Hepatocyte (in vitro differentiated cells): ENCODE measurements around the gene TTC34. TPM values are rescaled to one million over a fixed set of nuclear protein-coding genes. Genes with fewer than 3 reads are reported as not detected.

Experiments used
- DNase-seq: peaks from one replicate; pipeline ENCODE4 v3.0.0-alpha.2; 2016; ENCODE audit warnings: low spot score
- H2AFZ ChIP-seq: fragments of 200-600 bp; sonication (generic); 2 replicates; pipeline ENCODE4 v1.6.0; 2016; ENCODE audit warnings: antibody characterized with exemption, mild to moderate bottlenecking
- H3K27ac ChIP-seq: fragments of 200-600 bp; sonication (generic); 2 replicates; pipeline ENCODE4 v1.5.1; 2016; ENCODE audit warnings: mild to moderate bottlenecking
- H3K27me3 ChIP-seq: fragments of 200-600 bp; sonication (generic); 2 replicates; pipeline ENCODE4 v1.6.1; 2016
- H3K36me3 ChIP-seq: fragments of 200-600 bp; sonication (generic); replicated peaks from 2 replicates; pipeline ENCODE4 v1.5.1; 2016; ENCODE audit warnings: low read depth; ENCODE audit not compliant: insufficient read depth
- H3K4me1 ChIP-seq: fragments of 200-600 bp; sonication (generic); 2 replicates; pipeline ENCODE4 v1.5.1; 2016; ENCODE audit warnings: mild to moderate bottlenecking, moderate library complexity; ENCODE audit not compliant: insufficient read depth
- H3K4me2 ChIP-seq: fragments of 200-600 bp; sonication (generic); 2 replicates; pipeline ENCODE4 v1.6.0; 2016
- H3K4me3 ChIP-seq: fragments of 200-600 bp; sonication (generic); 2 replicates; pipeline ENCODE4 v1.5.1; 2016; ENCODE audit warnings: mild to moderate bottlenecking
- H3K79me2 ChIP-seq: fragments of 200-600 bp; sonication (generic); 2 replicates; pipeline ENCODE4 v1.6.0; 2017; ENCODE audit warnings: mild to moderate bottlenecking
- H3K9me2 ChIP-seq: fragments of 200-600 bp; sonication (generic); replicated peaks from 2 replicates; pipeline ENCODE4 v1.6.0; 2017; ENCODE audit warnings: mild to moderate bottlenecking; ENCODE audit not compliant: insufficient read depth
- H3K9me3 ChIP-seq: fragments of 200-600 bp; sonication (generic); 2 replicates; pipeline ENCODE4 v1.5.1; 2016; ENCODE audit warnings: low read depth, mild to moderate bottlenecking
- H4K20me1 ChIP-seq: fragments of 200-600 bp; sonication (generic); 2 replicates; pipeline ENCODE4 v1.6.0; 2016; ENCODE audit warnings: mild to moderate bottlenecking; ENCODE audit not compliant: insufficient read depth, poor library complexity, severe bottlenecking
- EZH2 ChIP-seq: fragments of 200-600 bp; sonication (generic); IDR thresholded peaks from 2 replicates; pipeline ENCODE4 v1.6.1; 2016; ENCODE audit warnings: antibody characterized with exemption, mild to moderate bottlenecking, borderline replicate concordance
- EZH2phosphoT487 ChIP-seq: fragments of 200-600 bp; sonication (generic); IDR thresholded peaks from one replicate; pipeline ENCODE4 v1.6.1; 2018; ENCODE audit warnings: antibody characterized with exemption, mild to moderate bottlenecking, low read depth, moderate library complexity; ENCODE audit not compliant: unreplicated experiment, severe bottlenecking
- WGBS: methylation state at CpG from one replicate; pipeline ENCODE4 v1.1.6; 2016; ENCODE audit warnings: low lambda C conversion rate; ENCODE audit errors: missing lambda C conversion rate; 5-methylcytosine and 5-hydroxymethylcytosine counted together
- polyA plus RNA-seq: library from polyadenylated mRNA; unstranded; fragments of >200 nt; fragmentation: Nextera tagmentation; extraction: Ambion mirVana; gene quantifications from 2 replicates; pipeline ENCODE4 v1.2.1, GENCODE V29; 2016
- total RNA-seq: library from RNA; depleted of rRNA; stranded (reverse); fragments of >200 nt; gene quantifications from 2 replicates; pipeline ENCODE4 v1.2.3, GENCODE V29; 2014
- TF ChIP-seq, protein P1 (sequence below): fragments of 200-600 bp; sonication (generic); IDR thresholded peaks from 2 replicates; pipeline ENCODE4 v1.5.1; 2016; ENCODE audit warnings: antibody characterized with exemption, mild to moderate bottlenecking; ENCODE audit not compliant: poor library complexity

Gene TTC34
- total and polyA plus RNA-seq, 2 experiments from 2014 or later: 0.13 to 0.33 TPM

GRCh38 chr1:2789164-2789985, 12.1 kb downstream of the TTC34 start:
- WGBS: 95% methylated on average over 65 of the region's 79 CpGs
- Histone ChIP-seq H3K27ac (no peak overlapping the region), H3K27me3 (no peaks in the 10 kb centered on the region), H3K4me1 (no peaks in the 10 kb centered on the region), H3K9me3 (no peaks in the 10 kb centered on the region), H3K4me3 (no peak overlapping the region), H2AFZ (no peak overlapping the region), H3K36me3 (no peaks in the 10 kb centered on the region), H4K20me1 (no peaks in the 10 kb centered on the region), H3K9me2 (no peaks in the 10 kb centered on the region), H3K79me2 (no peaks in the 10 kb centered on the region), H3K4me2 (no peak overlapping the region)
- no peak for DNase-seq
- no peak for TF ChIP-seq EZH2
- TF ChIP-seq, protein P1, sequence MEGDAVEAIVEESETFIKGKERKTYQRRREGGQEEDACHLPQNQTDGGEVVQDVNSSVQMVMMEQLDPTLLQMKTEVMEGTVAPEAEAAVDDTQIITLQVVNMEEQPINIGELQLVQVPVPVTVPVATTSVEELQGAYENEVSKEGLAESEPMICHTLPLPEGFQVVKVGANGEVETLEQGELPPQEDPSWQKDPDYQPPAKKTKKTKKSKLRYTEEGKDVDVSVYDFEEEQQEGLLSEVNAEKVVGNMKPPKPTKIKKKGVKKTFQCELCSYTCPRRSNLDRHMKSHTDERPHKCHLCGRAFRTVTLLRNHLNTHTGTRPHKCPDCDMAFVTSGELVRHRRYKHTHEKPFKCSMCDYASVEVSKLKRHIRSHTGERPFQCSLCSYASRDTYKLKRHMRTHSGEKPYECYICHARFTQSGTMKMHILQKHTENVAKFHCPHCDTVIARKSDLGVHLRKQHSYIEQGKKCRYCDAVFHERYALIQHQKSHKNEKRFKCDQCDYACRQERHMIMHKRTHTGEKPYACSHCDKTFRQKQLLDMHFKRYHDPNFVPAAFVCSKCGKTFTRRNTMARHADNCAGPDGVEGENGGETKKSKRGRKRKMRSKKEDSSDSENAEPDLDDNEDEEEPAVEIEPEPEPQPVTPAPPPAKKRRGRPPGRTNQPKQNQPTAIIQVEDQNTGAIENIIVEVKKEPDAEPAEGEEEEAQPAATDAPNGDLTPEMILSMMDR: no peak
- no peak for TF ChIP-seq EZH2phosphoT487

GRCh38 chr1:2788506-2789163, 12.9 kb downstream of the TTC34 start:
- no peaks in the 10 kb centered on the region for H3K79me2 ChIP-seq
- H3K27me3 ChIP-seq: no peaks in the 10 kb centered on the region
- no peaks in the 10 kb centered on the region for H3K36me3 ChIP-seq
- TF ChIP-seq, protein P1: no peak
- TF ChIP-seq EZH2phosphoT487 (no peak), EZH2 (no peak)
- 88% methylated on average over 19 of the region's 19 CpGs for WGBS
- no peak overlapping the region for H2AFZ ChIP-seq
- no peak overlapping the region for H3K4me3 ChIP-seq
- H3K9me2 ChIP-seq: no peaks in the 10 kb centered on the region
- DNase-seq: no peak
- H3K9me3 ChIP-seq: no peaks in the 10 kb centered on the region
- H4K20me1 ChIP-seq: no peaks in the 10 kb centered on the region
- H3K27ac ChIP-seq: no peak overlapping the region
- H3K4me2 ChIP-seq: no peak overlapping the region
- H3K4me1 ChIP-seq: no peaks in the 10 kb centered on the region

DNA sequence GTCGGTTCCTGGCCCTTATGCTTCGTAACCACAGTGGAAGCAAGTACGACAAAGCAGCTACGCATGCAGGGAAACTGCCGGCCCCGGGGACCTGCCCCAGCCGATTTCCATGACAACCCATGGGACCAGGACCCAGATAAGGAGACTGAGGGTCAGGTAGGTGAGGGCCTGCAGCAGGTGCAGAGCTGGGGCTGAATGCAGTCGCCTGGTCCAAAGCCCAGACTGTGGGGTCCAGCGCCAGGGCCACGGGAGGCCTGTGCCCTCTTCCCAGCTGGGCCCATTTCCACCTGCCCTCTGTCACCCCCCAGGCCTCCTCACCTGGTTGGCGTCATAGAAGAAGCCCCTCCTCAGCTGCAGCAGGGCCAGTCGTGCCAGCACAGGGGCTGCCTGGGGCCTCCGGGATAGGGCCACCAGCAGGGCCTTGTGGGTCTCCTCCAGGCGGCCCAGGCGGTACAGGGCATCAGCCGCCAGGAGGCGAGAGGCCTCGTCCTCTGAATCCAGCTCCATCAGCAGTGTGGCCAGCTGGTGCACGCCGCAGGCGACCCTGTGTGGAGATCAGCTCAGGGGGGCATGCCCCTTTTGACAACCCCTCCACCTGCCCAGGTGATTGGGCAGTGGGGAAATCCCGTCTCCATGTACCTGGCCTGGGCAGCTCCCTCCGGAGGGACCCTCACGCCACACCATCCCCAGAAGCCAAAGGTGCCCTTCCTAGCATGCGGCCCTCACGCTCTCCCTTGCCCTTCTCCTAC, 14.2 kb downstream of the TTC34 start:
- Histone ChIP-seq H3K27me3 (no peaks in the 10 kb centered on the region), H3K79me2 (no peaks in the 10 kb centered on the region), H2AFZ (no peak overlapping the region), H3K4me2 (no peak overlapping the region), H3K36me3 (no peaks in the 10 kb centered on the region), H3K4me3 (no peak overlapping the region), H4K20me1 (no peaks in the 10 kb centered on the region), H3K4me1 (no peaks in the 10 kb centered on the region), H3K9me3 (no peaks in the 10 kb centered on the region), H3K27ac (no peak overlapping the region), H3K9me2 (no peaks in the 10 kb centered on the region)
- TF ChIP-seq EZH2phosphoT487 (no peak), EZH2 (no peak)
- TF ChIP-seq, protein P1: no peak
- 90% methylated on average over 26 of the region's 26 CpGs for WGBS
- DNase-seq: no peak
